T-helper 2 cell (primary cell): ENCODE data around the gene ATP6V1C2.
"Not testable (repeated sequence)": the region's sequence is repeated elsewhere in the genome, so short reads cannot be mapped to it uniquely, and the experiment has no call there.

Experiments
- DNase-seq, 5 experiments: peaks; one replicate each; pipeline versions ENCODE4 v3.0.0 to v3.0.0-alpha.2; 2012 to 2022

Gene ATP6V1C2

GRCh38 chr2:10771786-10772185 is 50.4 kb downstream of the ATP6V1C2 start:
- DNase-seq, result no peak

GRCh38 chr2:10772201-10772867 is 50.9 kb downstream of the ATP6V1C2 start:
- DNase-seq, result no peak

- DNase-seq, result no peak
These were observed 51.4 kb downstream of the ATP6V1C2 start for GRCh38 chr2:10772868-10773215.

- no peak for DNase-seq
These were observed 52.5 kb downstream of the ATP6V1C2 start for GRCh38 chr2:10773821-10774341.

GRCh38 chr2:10774394-10774793 is 53.0 kb downstream of the ATP6V1C2 start:
- DNase-seq, result no peak

- DNase-seq, result no peak
These were observed 53.8 kb downstream of the ATP6V1C2 start for GRCh38 chr2:10775021-10775780.

GRCh38 chr2:10775831-10776230 is 54.4 kb downstream of the ATP6V1C2 start:
- DNase-seq, result no peak

GRCh38 chr2:10776231-10776977 is 55.0 kb downstream of the ATP6V1C2 start:
- DNase-seq, result no peak

- no peak for DNase-seq
These were observed 55.8 kb downstream of the ATP6V1C2 start for GRCh38 chr2:10777111-10777841.

GRCh38 chr2:10777842-10778723 is 56.7 kb downstream of the ATP6V1C2 start:
- DNase-seq, result no peak

GRCh38 chr2:10778724-10779115 is 57.3 kb downstream of the ATP6V1C2 start:
- no peak for DNase-seq

- no peak for DNase-seq
These were observed 58.5 kb downstream of the ATP6V1C2 start for GRCh38 chr2:10779776-10780490.

GRCh38 chr2:10780491-10780820 is 59.0 kb downstream of the ATP6V1C2 start:
- DNase-seq, result no peak

GRCh38 chr2:10780821-10781220 is 59.4 kb downstream of the ATP6V1C2 start:
- not testable (repeated sequence) for DNase-seq

GRCh38 chr2:10781746-10782145 is 60.3 kb downstream of the ATP6V1C2 start:
- no peak for DNase-seq

- DNase-seq, result no peak
These were observed 62.0 kb downstream of the ATP6V1C2 start for GRCh38 chr2:10783421-10783820.

- no peak for DNase-seq
These were observed 63.3 kb downstream of the ATP6V1C2 start for GRCh38 chr2:10784719-10785118.

GRCh38 chr2:10785260-10785659 is 63.8 kb downstream of the ATP6V1C2 start:
- DNase-seq, result no peak

- no peak for DNase-seq
These were observed 65.0 kb downstream of the ATP6V1C2 start for GRCh38 chr2:10786240-10786982.
